WTC11 (cell line): ENCODE data around the gene KLHDC9. TPM values are rescaled to one million over a fixed set of nuclear protein-coding genes. Genes with fewer than 3 reads are reported as not detected.

ENCODE experiments used
- ATAC-seq: fragments of 200-7000 bp; cut with Tn5 transposase; 2 replicates; pipeline ENCODE4 v1.10.0; 2021; ENCODE audit warnings: mild to moderate bottlenecking, moderate library complexity
- CTCF ChIA-PET: fragments of 300-600 bp; sonication (Branson Sonifier 250); formaldehyde crosslinking; loops from one replicate; lab custom pipeline; 2021; ENCODE audit warnings: antibody characterized with exemption; lab: Charles Lee
- POLR2A ChIA-PET: fragments of 350-600 bp; sonication (Branson Sonifier 250); formaldehyde crosslinking; loops from one replicate; lab custom pipeline; 2021; ENCODE audit warnings: antibody characterized with exemption; lab: Charles Lee
- DNase-seq: peaks from one replicate; pipeline ENCODE4 v3.0.0; 2021; ENCODE audit warnings: low spot score
- H3K27ac Mint-ChIP-seq: 2 replicates; pipeline ENCODE4 v1.8.0; 2021; ENCODE audit warnings: mixed read lengths
- H3K27me3 Mint-ChIP-seq: 2 replicates; pipeline ENCODE4 v1.8.0; 2021; ENCODE audit warnings: low read depth, mild to moderate bottlenecking, moderate library complexity, mixed read lengths
- H3K36me3 Mint-ChIP-seq: 2 replicates; pipeline ENCODE4 v1.8.0; 2021; ENCODE audit warnings: mixed read lengths
- H3K4me1 Mint-ChIP-seq: 2 replicates; pipeline ENCODE4 v1.8.0; 2022; ENCODE audit warnings: mixed read lengths
- H3K4me3 Mint-ChIP-seq: 2 replicates; pipeline ENCODE4 v1.8.0; 2021; ENCODE audit warnings: mild to moderate bottlenecking, moderate library complexity, mixed read lengths
- H3K9me3 Mint-ChIP-seq: 2 replicates; pipeline ENCODE4 v1.8.0; 2021; ENCODE audit warnings: mixed read lengths
- ATF2 ChIP-seq: sonication (generic); formaldehyde crosslinking; IDR thresholded peaks from 2 replicates; pipeline ENCODE4 v1.8.1; 2022; ENCODE audit warnings: low read depth, missing genetic modification reagents, borderline replicate concordance
- E2F1 ChIP-seq: sonication (generic); formaldehyde crosslinking; IDR thresholded peaks from 2 replicates; pipeline ENCODE4 v1.8.0; 2022; ENCODE audit warnings: mild to moderate bottlenecking, missing genetic modification reagents
- ELF4 ChIP-seq: sonication (generic); formaldehyde crosslinking; IDR thresholded peaks from 2 replicates; pipeline ENCODE4 v1.8.1; 2022; ENCODE audit warnings: low read depth, mild to moderate bottlenecking, moderate library complexity, missing genetic modification reagents
- FOXJ3 ChIP-seq: sonication (generic); formaldehyde crosslinking; IDR thresholded peaks from 2 replicates; pipeline ENCODE4 v1.9.0; 2021; ENCODE audit warnings: missing genetic modification reagents, mild to moderate bottlenecking, borderline replicate concordance
- FOXP4 ChIP-seq: sonication (generic); formaldehyde crosslinking; IDR thresholded peaks from 2 replicates; pipeline ENCODE4 v1.8.0; 2022; ENCODE audit warnings: mild to moderate bottlenecking, missing genetic modification reagents
- IRF2 ChIP-seq: sonication (generic); formaldehyde crosslinking; IDR thresholded peaks from 2 replicates; pipeline ENCODE4 v1.8.0; 2022; ENCODE audit warnings: low read depth, missing genetic modification reagents, borderline replicate concordance
- KAT7 ChIP-seq: sonication (generic); formaldehyde crosslinking; IDR thresholded peaks from 2 replicates; pipeline ENCODE4 v1.8.1; 2023; ENCODE audit warnings: missing genetic modification reagents, mild to moderate bottlenecking, borderline replicate concordance
- PRDM15 ChIP-seq: sonication (generic); formaldehyde crosslinking; IDR thresholded peaks from 2 replicates; pipeline ENCODE4 v1.8.0; 2022; ENCODE audit warnings: missing genetic modification reagents
- SP1 ChIP-seq: sonication (generic); formaldehyde crosslinking; conservative IDR thresholded peaks from 2 replicates; pipeline ENCODE4 v1.8.1; 2022; ENCODE audit warnings: missing genetic modification reagents
- TP53 ChIP-seq: sonication (generic); formaldehyde crosslinking; IDR thresholded peaks from 2 replicates; pipeline ENCODE4 v1.8.1; 2023; ENCODE audit warnings: mild to moderate bottlenecking, missing genetic modification reagents
- USF2 ChIP-seq: sonication (generic); formaldehyde crosslinking; IDR thresholded peaks from 2 replicates; pipeline ENCODE4 v1.8.1; 2023; ENCODE audit warnings: mild to moderate bottlenecking, missing genetic modification reagents, moderate library complexity
- ZNF219 ChIP-seq: sonication (generic); formaldehyde crosslinking; IDR thresholded peaks from 2 replicates; pipeline ENCODE4 v1.8.0; 2023; ENCODE audit warnings: missing genetic modification reagents, mild to moderate bottlenecking, borderline replicate concordance
- ZNF396 ChIP-seq: fragments of 250-450 bp; sonication (Bioruptor Pico); IDR thresholded peaks from 2 replicates; pipeline ENCODE4 v1.8.0; 2021; ENCODE audit warnings: mild to moderate bottlenecking, moderate library complexity, borderline replicate concordance
- ZNF532 ChIP-seq: fragments of 250-450 bp; sonication (Bioruptor Pico); IDR thresholded peaks from 2 replicates; pipeline ENCODE4 v1.9.0; 2021; ENCODE audit warnings: mild to moderate bottlenecking, borderline replicate concordance
- ZNF671 ChIP-seq: fragments of 250-450 bp; sonication (Bioruptor Pico); IDR thresholded peaks from 2 replicates; pipeline ENCODE4 v1.8.0; 2021; ENCODE audit warnings: mild to moderate bottlenecking
- total RNA-seq: library from RNA; stranded (reverse); gene quantifications from 3 replicates; pipeline ENCODE4 v1.2.3, GENCODE V29; 2021

KLHDC9 gene
- total RNA-seq, 1 experiment from 2014 or later, result 5.8 TPM

GRCh38 chr1:161128591-161129420 is 30.6 kb downstream of the KLHDC9 start (continued):
- no peak for TF ChIP-seq TP53 (CRISPR knock-in tag)
- no peak for TF ChIP-seq FOXP4 (CRISPR knock-in tag)

GRCh38 chr1:161130266-161130665 is 32.1 kb downstream of the KLHDC9 start:
- Mint-ChIP-seq H3K27me3 (no peaks in the 10 kb centered on the region), H3K4me3 (no peak overlapping the region), H3K4me1 (peaks cover 20% of the 10 kb centered on the region), H3K36me3 (peaks cover 39% of the 10 kb centered on the region), H3K9me3 (no peaks in the 10 kb centered on the region), H3K27ac (peak overlapping the region; percentile 5; the same call in 1 of the 2 replicates)
- ChIA-PET CTCF (interaction anchor here (1.7 to 4.8 kb wide), 2 partner anchors 9 to 12 kb away, joined by 4 to 18 read pairs; partner anchors contain the start of genes NIT1 and PFDN2), POLR2A (no interaction called here)
- no peak for ATAC-seq
- DNase-seq, result no peak
- TF ChIP-seq ELF4 (CRISPR knock-in tag) (no peak), KAT7 (CRISPR knock-in tag) (no peak), E2F1 (CRISPR knock-in tag) (no peak), PRDM15 (CRISPR knock-in tag) (no peak), ZNF532 (no peak), USF2 (no peak), FOXJ3 (CRISPR knock-in tag) (no peak), ATF2 (no peak), SP1 (CRISPR knock-in tag) (no peak), ZNF396 (no peak), ZNF219 (CRISPR knock-in tag) (no peak), IRF2 (CRISPR knock-in tag) (no peak), ZNF671 (CRISPR knock-in tag) (no peak)
